Spleen (tissue), 7 donors: ENCODE data around the gene CPNE1.

Experiments
- CTCF ChIP-seq, 11 experiments: fragments of 200-600 bp in 7 of 11; fragments of 450-650 bp in 4 of 11; sonication (generic) in 4 of 11; IDR thresholded peaks in 8 of 11; conservative IDR thresholded peaks in 3 of 11; 1 replicate in 7 of 11; 2 replicates in 4 of 11; pipeline versions ENCODE4 v1.4.0 to v1.8.0; 2016 to 2021; ENCODE audit warnings: antibody characterized with exemption in 11 of 11, inconsistent platforms in 4 of 11, mild to moderate bottlenecking in 1 of 11
- POLR2A ChIP-seq, 3 donors: fragments of 450-650 bp; IDR thresholded peaks; one replicate each; pipeline ENCODE4 v1.5.1; 2017; ENCODE audit warnings: antibody characterized with exemption in 3 of 3, mild to moderate bottlenecking in 1 of 3
- POLR2AphosphoS5 ChIP-seq, 3 donors: sonication (generic); formaldehyde crosslinking; IDR thresholded peaks; one replicate each; pipeline ENCODE4 v1.5.1; 2017; ENCODE audit warnings: antibody characterized with exemption in 3 of 3
- donor health status: DM: no; HTN: no; CAD: no; lungs with moderate emphysema.
- donor health status: DM: no; HTN: no; CAD: no.
- donor health status: DM: no; HTN: no; CAD: no.

GRCh38 chr20:35602851-35603495 is 61.7 kb downstream of the CPNE1 start:
- TF ChIP-seq CTCF (IDR thresholded peaks at IDR 0.05 in 8 of 11, conservative IDR thresholded peaks at IDR 0.05 in 3 of 11) = no peak
- TF ChIP-seq POLR2AphosphoS5 (IDR thresholded peaks at IDR 0.05) = no peak
- TF ChIP-seq POLR2A (IDR thresholded peaks at IDR 0.05) = no peak
